Brain microvascular endothelial cell (primary cell): ENCODE data around the gene CFC1B.
"Not testable (repeated sequence)": the region's sequence is repeated elsewhere in the genome, so short reads cannot be mapped to it uniquely, and the experiment has no call there.

ENCODE experiments used
- DNase-seq: peaks from one replicate; pipeline ENCODE4 v3.0.0-alpha.2; 2020
- H3K27ac ChIP-seq: fragments of 250-450 bp; sonication (Bioruptor Pico); 2 replicates; pipeline ENCODE4 v1.5.1; 2020; ENCODE audit warnings: mild to moderate bottlenecking, moderate library complexity
- H3K27me3 ChIP-seq: fragments of 250-450 bp; sonication (Bioruptor Pico); replicated peaks from 2 replicates; pipeline ENCODE4 v1.5.1; 2020; ENCODE audit warnings: mild to moderate bottlenecking
- H3K36me3 ChIP-seq: fragments of 250-450 bp; sonication (Bioruptor Pico); replicated peaks from 2 replicates; pipeline ENCODE4 v1.5.1; 2020; ENCODE audit warnings: mild to moderate bottlenecking
- H3K4me3 ChIP-seq: 2 replicates; pipeline ENCODE4 v1.5.1; 2011; ENCODE audit warnings: low read depth, mild to moderate bottlenecking, control low read depth, low read length, moderate library complexity
- in situ Hi-C: cut with HindIII; loops from 2 replicates; pipeline ENCODE4 v1.10.0; 2017; ENCODE audit warnings: low sequenced_read_pairs, low pct_ligation_motif_present

CFC1B gene

GRCh38 chr2:130542789-130543188 lies 21.8 kb downstream of the CFC1B start:
- H3K36me3 ChIP-seq, H3K27ac ChIP-seq, in situ Hi-C loops, H3K4me3 ChIP-seq, H3K27me3 ChIP-seq, DNase-seq: not testable (repeated sequence)

- H3K27ac ChIP-seq, DNase-seq, H3K27me3 ChIP-seq, H3K36me3 ChIP-seq, H3K4me3 ChIP-seq, in situ Hi-C loops: not testable (repeated sequence)
These were observed 22.9 kb downstream of the CFC1B start for GRCh38 chr2:130543785-130544528.

- H3K36me3 ChIP-seq, DNase-seq, H3K27ac ChIP-seq, H3K4me3 ChIP-seq, in situ Hi-C loops, H3K27me3 ChIP-seq: not testable (repeated sequence)
These were observed 24.0 kb downstream of the CFC1B start for GRCh38 chr2:130544978-130545377.

- H3K36me3 ChIP-seq, in situ Hi-C loops, DNase-seq, H3K27ac ChIP-seq, H3K4me3 ChIP-seq, H3K27me3 ChIP-seq: not testable (repeated sequence)
These were observed 27.4 kb downstream of the CFC1B start for GRCh38 chr2:130548418-130548817.

- H3K27me3 ChIP-seq, in situ Hi-C loops, H3K36me3 ChIP-seq, H3K4me3 ChIP-seq, H3K27ac ChIP-seq, DNase-seq: not testable (repeated sequence)
These were observed 28.5 kb downstream of the CFC1B start for GRCh38 chr2:130549475-130549874.

GRCh38 chr2:130554178-130554577 lies 33.2 kb downstream of the CFC1B start:
- in situ Hi-C loops, H3K27ac ChIP-seq, H3K36me3 ChIP-seq, H3K27me3 ChIP-seq, H3K4me3 ChIP-seq, DNase-seq: not testable (repeated sequence)

GRCh38 chr2:130556441-130556840 lies 35.4 kb downstream of the CFC1B start:
- not testable (repeated sequence) for DNase-seq

GRCh38 chr2:130566165-130566564 lies 45.1 kb downstream of the CFC1B start:
- in situ Hi-C loops, H3K27me3 ChIP-seq, H3K27ac ChIP-seq, H3K4me3 ChIP-seq, H3K36me3 ChIP-seq, DNase-seq: not testable (repeated sequence)

More at GRCh38 chr2:130556441-130556840, 35.4 kb downstream of the CFC1B start:
- H3K36me3 ChIP-seq, H3K27ac ChIP-seq, in situ Hi-C loops, H3K4me3 ChIP-seq, H3K27me3 ChIP-seq: not testable (repeated sequence)

GRCh38 chr2:130571929-130572328 lies 50.9 kb downstream of the CFC1B start:
- H3K36me3 ChIP-seq, H3K27me3 ChIP-seq, DNase-seq, H3K27ac ChIP-seq, H3K4me3 ChIP-seq, in situ Hi-C loops: not testable (repeated sequence)

- in situ Hi-C loops, H3K27ac ChIP-seq, DNase-seq, H3K4me3 ChIP-seq, H3K36me3 ChIP-seq, H3K27me3 ChIP-seq: not testable (repeated sequence)
These were observed 53.2 kb downstream of the CFC1B start for GRCh38 chr2:130574230-130574629.

GRCh38 chr2:130576209-130576784 lies 55.3 kb downstream of the CFC1B start:
- H3K36me3 ChIP-seq, in situ Hi-C loops, H3K27me3 ChIP-seq, DNase-seq, H3K4me3 ChIP-seq, H3K27ac ChIP-seq: not testable (repeated sequence)

GRCh38 chr2:130577559-130577958 lies 56.5 kb downstream of the CFC1B start:
- H3K36me3 ChIP-seq, H3K27me3 ChIP-seq, H3K4me3 ChIP-seq, H3K27ac ChIP-seq, in situ Hi-C loops, DNase-seq: not testable (repeated sequence)
